SK-N-SH (cell line): ENCODE data around the gene AOC1. TPM values are rescaled to one million over a fixed set of nuclear protein-coding genes. Genes with fewer than 3 reads are reported as not detected.

Source experiments
- CTCF ChIA-PET: fragments of 300-600, 350-600 bp; formaldehyde crosslinking; extraction: SDS; loops from one replicate; lab custom pipeline; 2021; lab: Yijun Ruan, JAX
- POLR2A ChIA-PET: fragments of 350-600 bp; sonication (Branson Sonifier 250); formaldehyde crosslinking; extraction: SDS; loops from one replicate; lab custom pipeline; 2020; ENCODE audit warnings: antibody characterized with exemption, inconsistent platforms; lab: Yijun Ruan, JAX
- DNase-seq: peaks from one replicate; pipeline ENCODE4 v3.0.0; 2012
- H2AFZ ChIP-seq: fragments of 200-600 bp; sonication (generic); 2 replicates; pipeline ENCODE4 v1.8.1; 2016; ENCODE audit warnings: antibody characterized with exemption, mild to moderate bottlenecking, low read depth
- H3F3A ChIP-seq: fragments of 200-600 bp; sonication (generic); replicated peaks from 2 replicates; pipeline ENCODE3; 2016; ENCODE audit warnings: antibody characterized with exemption, mild to moderate bottlenecking; ENCODE audit not compliant: insufficient read depth
- H3K27ac ChIP-seq, 2 experiments: fragments of 200-500 bp in 1 of 2; fragments of 200-600 bp in 1 of 2; sonication (Bioruptor generic) in 1 of 2; sonication (generic), shearing (Covaris generic) in 1 of 2; 2 replicates each; pipeline versions ENCODE4 v1.5.1 to v1.6.1; 2014 to 2016; ENCODE audit warnings: low read depth in 2 of 2, inconsistent platforms in 1 of 2, low read length in 1 of 2, mild to moderate bottlenecking in 1 of 2, mixed read lengths in 1 of 2
- H3K27me3 ChIP-seq: fragments of 200-600 bp; sonication (generic), shearing (Covaris generic); 2 replicates; pipeline ENCODE4 v1.6.1; 2016; ENCODE audit warnings: mixed run types; ENCODE audit not compliant: insufficient read depth
- H3K36me3 ChIP-seq, 2 experiments: fragments of 200-500 bp in 1 of 2; fragments of 200-600 bp in 1 of 2; sonication (Bioruptor generic) in 1 of 2; sonication (generic) in 1 of 2; replicated peaks in 1 of 2; 2 replicates each; pipeline versions ENCODE3 to v1.5.1; 2014 to 2016; ENCODE audit warnings: low read length in 1 of 2, mild to moderate bottlenecking in 1 of 2; ENCODE audit not compliant: insufficient read depth in 2 of 2, control insufficient read depth in 1 of 2
- H3K4me1 ChIP-seq, 2 experiments: fragments of 200-500 bp in 1 of 2; fragments of 200-600 bp in 1 of 2; sonication (Bioruptor generic) in 1 of 2; sonication (generic), shearing (Covaris generic) in 1 of 2; 2 replicates each; pipeline versions ENCODE4 v1.5.1 to v1.6.1; 2014 to 2016; ENCODE audit warnings: low read depth in 1 of 2, low read length in 1 of 2, mixed run types in 1 of 2; ENCODE audit not compliant: insufficient read depth in 2 of 2, control insufficient read depth in 1 of 2
- H3K4me2 ChIP-seq: fragments of 200-600 bp; sonication (generic), shearing (Covaris generic); 2 replicates; pipeline ENCODE4 v1.6.1; 2017; ENCODE audit warnings: mixed run types
- H3K4me3 ChIP-seq, 2 experiments: fragments of 200-500 bp in 1 of 2; fragments of 200-600 bp in 1 of 2; sonication (Bioruptor generic) in 1 of 2; sonication (generic), shearing (Covaris generic) in 1 of 2; 2 replicates each; pipeline versions ENCODE4 v1.5.1 to v1.8.1; 2014 to 2016; ENCODE audit warnings: low read depth in 2 of 2, inconsistent platforms in 1 of 2, low read length in 1 of 2, mild to moderate bottlenecking in 1 of 2, mixed read lengths in 1 of 2, moderate library complexity in 1 of 2
- H3K79me2 ChIP-seq: fragments of 200-600 bp; sonication (generic); 2 replicates; pipeline ENCODE4 v1.8.1; 2017; ENCODE audit warnings: mild to moderate bottlenecking; ENCODE audit not compliant: insufficient read depth
- H3K9ac ChIP-seq: fragments of 200-600 bp; sonication (generic); 2 replicates; pipeline ENCODE4 v1.6.1; 2017; ENCODE audit warnings: mixed run types
- H3K9me2 ChIP-seq: fragments of 200-600 bp; sonication (generic); 2 replicates; pipeline ENCODE4 v1.6.1; 2017; ENCODE audit warnings: mixed run types
- H3K9me3 ChIP-seq: fragments of 200-600 bp; sonication (generic); 2 replicates; pipeline ENCODE4 v1.6.1; 2017; ENCODE audit warnings: mixed run types, mild to moderate bottlenecking, moderate library complexity
- H4K20me1 ChIP-seq: fragments of 200-600 bp; sonication (generic); 2 replicates; pipeline ENCODE4 v1.6.1; 2017; ENCODE audit warnings: mild to moderate bottlenecking, mixed run types; ENCODE audit not compliant: insufficient read depth
- CTCF ChIP-seq: fragments of 200-600 bp; sonication (generic); IDR thresholded peaks from 2 replicates; pipeline ENCODE4 v1.6.1; 2017; ENCODE audit warnings: antibody characterized with exemption, mild to moderate bottlenecking, moderate library complexity
- EZH2phosphoT487 ChIP-seq: fragments of 200-600 bp; sonication (generic); IDR thresholded peaks from 2 replicates; pipeline ENCODE4 v1.6.1; 2017; ENCODE audit warnings: low read depth, mixed run types, mild to moderate bottlenecking, antibody characterized with exemption, moderate library complexity, borderline replicate concordance
- FOXM1 ChIP-seq: IDR thresholded peaks from 2 replicates; pipeline ENCODE4 v1.4.0; 2012; ENCODE audit warnings: low read depth, mild to moderate bottlenecking
- GABPA ChIP-seq: IDR thresholded peaks from 2 replicates; pipeline ENCODE4 v1.4.0; 2012; ENCODE audit warnings: low read depth, mild to moderate bottlenecking
- MAX ChIP-seq: IDR thresholded peaks from 2 replicates; pipeline ENCODE4 v1.4.0; 2012; ENCODE audit warnings: low read depth
- MEF2A ChIP-seq: IDR thresholded peaks from 2 replicates; pipeline ENCODE4 v1.4.0; 2012; ENCODE audit warnings: low read depth, borderline replicate concordance
- MXI1 ChIP-seq: IDR thresholded peaks from 2 replicates; pipeline ENCODE4 v1.6.1; 2012; ENCODE audit warnings: mild to moderate bottlenecking, low read depth, low read length, improper control_type of control experiment
- NFIC ChIP-seq: IDR thresholded peaks from 2 replicates; pipeline ENCODE4 v1.4.0; 2012; ENCODE audit warnings: borderline replicate concordance
- POLR2AphosphoS5 ChIP-seq: IDR thresholded peaks from 2 replicates; pipeline ENCODE4 v1.6.1; 2012; ENCODE audit warnings: low read depth, low read length
- RAD21 ChIP-seq: IDR thresholded peaks from 2 replicates; pipeline ENCODE4 v1.6.1; 2012; ENCODE audit warnings: mild to moderate bottlenecking, low read length
- RXRA ChIP-seq: IDR thresholded peaks from 2 replicates; pipeline ENCODE4 v1.4.0; 2012; ENCODE audit warnings: low read depth, mild to moderate bottlenecking, borderline replicate concordance
- SMC3 ChIP-seq: IDR thresholded peaks from 2 replicates; pipeline ENCODE4 v1.6.1; 2012; ENCODE audit warnings: low read depth, low read length, improper control_type of control experiment
- TAF1 ChIP-seq: IDR thresholded peaks from 2 replicates; pipeline ENCODE4 v1.6.1; 2012; ENCODE audit warnings: low read depth, mild to moderate bottlenecking, low read length, moderate library complexity, borderline replicate concordance
- TCF12 ChIP-seq: IDR thresholded peaks from 2 replicates; pipeline ENCODE4 v1.4.0; 2012
- USF1 ChIP-seq: IDR thresholded peaks from 2 replicates; pipeline ENCODE4 v1.4.0; 2012; ENCODE audit warnings: low read depth, borderline replicate concordance
- YY1 ChIP-seq: IDR thresholded peaks from 2 replicates; pipeline ENCODE4 v1.4.0; 2012; ENCODE audit warnings: low read depth, mild to moderate bottlenecking
- ZBTB33 ChIP-seq: IDR thresholded peaks from 2 replicates; pipeline ENCODE4 v1.4.0; 2012; ENCODE audit warnings: low read depth, borderline replicate concordance
- WGBS: methylation state at CpG from one replicate; pipeline ENCODE4 v1.1.6; 2017; ENCODE audit warnings: low lambda C conversion rate; 5-methylcytosine and 5-hydroxymethylcytosine counted together
- polyA plus RNA-seq, 3 experiments: library from polyadenylated mRNA; depleted of rRNA; stranded (reverse); fragments of >200 nt; gene quantifications; 2 replicates each; pipeline ENCODE4 v1.2.3, GENCODE V29; 2012
- TF ChIP-seq, protein P1 (sequence below): IDR thresholded peaks from 2 replicates; pipeline ENCODE4; 2012

Gene AOC1
- polyA plus RNA-seq, 1 of the 3 experiments (the other 2 are of a cell fraction): not detected

DNA sequence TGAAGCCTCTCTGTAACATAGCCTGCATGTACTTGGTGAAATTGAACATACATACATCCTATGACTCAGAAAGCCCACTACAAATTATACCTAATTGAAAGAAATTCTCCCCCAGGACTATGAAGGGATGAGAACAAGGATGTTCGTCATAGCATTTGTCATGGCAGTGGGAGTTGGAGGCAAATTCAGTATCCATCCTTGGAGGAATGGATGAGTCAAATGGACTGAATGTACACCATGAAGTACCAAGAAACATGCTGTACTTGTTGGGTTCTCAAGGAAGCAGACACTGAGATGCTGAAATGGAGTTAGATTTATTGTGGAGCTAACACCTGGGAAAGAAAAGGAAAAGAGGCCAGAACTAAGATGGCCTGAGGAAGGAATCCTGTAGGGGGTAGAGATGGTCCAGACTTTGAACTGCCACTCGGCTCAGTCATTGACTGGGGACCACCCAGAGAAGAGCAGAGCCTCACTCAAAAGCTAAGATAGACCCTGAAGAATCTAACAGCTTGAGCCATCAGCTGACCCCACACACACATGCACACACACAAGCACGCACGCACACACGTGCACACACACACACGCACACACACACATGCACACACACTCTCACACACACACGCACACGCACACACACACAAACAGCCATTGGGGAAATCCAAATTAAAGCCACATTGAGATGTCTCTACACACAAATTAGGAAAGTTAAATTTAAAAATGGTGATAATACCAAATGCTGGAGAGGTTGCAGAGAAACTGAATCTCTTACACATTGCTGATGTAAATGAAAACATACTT is 22.3 kb downstream of the AOC1 start:
- no peak overlapping the region for H2AFZ ChIP-seq
- H3K27me3 ChIP-seq: no peaks in the 10 kb centered on the region
- peaks cover 7% of the 10 kb centered on the region; the same call in 1 of the 2 replicates for H3K9me3 ChIP-seq
- H3K36me3 ChIP-seq: no peaks in the 10 kb centered on the region
- no peaks in the 10 kb centered on the region for H4K20me1 ChIP-seq
- no peak for TF ChIP-seq SMC3
- TF ChIP-seq EZH2phosphoT487: no peak
- H3F3A ChIP-seq: no peaks in the 10 kb centered on the region
- no peaks in the 10 kb centered on the region for H3K79me2 ChIP-seq
- no peak overlapping the region for H3K27ac ChIP-seq
- ChIA-PET POLR2A (no interaction called here), CTCF (interaction anchor here (0.6 to 9.4 kb wide), 7 partner anchors 19 to 143 kb away, joined by 3 to 136 read pairs (median 16); no protein-coding TSS in a partner anchor)
- WGBS: 63% methylated on average over 8 of the region's 8 CpGs
- no peak overlapping the region for H3K4me2 ChIP-seq
- no peaks in the 10 kb centered on the region for H3K9me2 ChIP-seq
- no peak overlapping the region for H3K9ac ChIP-seq
- no peak overlapping the region for H3K4me3 ChIP-seq
- DNase-seq: no peak
- H3K4me1 ChIP-seq: peaks cover 5% of the 10 kb centered on the region in 2 experiments; a peak in 2 of 4 replicates

- no peaks in the 10 kb centered on the region for H3F3A ChIP-seq
- no peaks in the 10 kb centered on the region for H3K27me3 ChIP-seq
- H3K27ac ChIP-seq: no peak overlapping the region; a peak in 1 of 4 replicates
- peaks cover 11% of the 10 kb centered on the region; the same call in 1 of the 2 replicates for H3K9me3 ChIP-seq
- WGBS: 58% methylated on average over 4 of the region's 4 CpGs
- no peak overlapping the region for H3K4me2 ChIP-seq
- no peaks in the 10 kb centered on the region for H3K9me2 ChIP-seq
- no peak overlapping the region for H3K9ac ChIP-seq
- DNase-seq: no peak
- H3K36me3 ChIP-seq: no peaks in the 10 kb centered on the region
- TF ChIP-seq FOXM1 (no peak), EZH2phosphoT487 (no peak), CTCF (no peak), SMC3 (no peak), MAX (no peak), POLR2AphosphoS5 (no peak), MXI1 (no peak), TCF12 (no peak), RAD21 (no peak), USF1 (no peak), MEF2A (no peak), NFIC (no peak), TAF1 (no peak), ZBTB33 (no peak), YY1 (no peak), RXRA (no peak), GABPA (no peak)
- TF ChIP-seq, protein P1, sequence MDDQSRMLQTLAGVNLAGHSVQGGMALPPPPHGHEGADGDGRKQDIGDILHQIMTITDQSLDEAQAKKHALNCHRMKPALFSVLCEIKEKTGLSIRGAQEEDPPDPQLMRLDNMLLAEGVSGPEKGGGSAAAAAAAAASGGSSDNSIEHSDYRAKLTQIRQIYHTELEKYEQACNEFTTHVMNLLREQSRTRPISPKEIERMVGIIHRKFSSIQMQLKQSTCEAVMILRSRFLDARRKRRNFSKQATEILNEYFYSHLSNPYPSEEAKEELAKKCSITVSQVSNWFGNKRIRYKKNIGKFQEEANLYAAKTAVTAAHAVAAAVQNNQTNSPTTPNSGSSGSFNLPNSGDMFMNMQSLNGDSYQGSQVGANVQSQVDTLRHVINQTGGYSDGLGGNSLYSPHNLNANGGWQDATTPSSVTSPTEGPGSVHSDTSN: no peak
- H3K4me3 ChIP-seq: no peak overlapping the region
- peaks cover 5% of the 10 kb centered on the region in 2 experiments; a peak in 2 of 4 replicates for H3K4me1 ChIP-seq
- no peak overlapping the region for H2AFZ ChIP-seq
- no peaks in the 10 kb centered on the region for H3K79me2 ChIP-seq
- ChIA-PET CTCF (interaction anchor here (0.8 to 9.4 kb wide), 23 partner anchors 8 to 196 kb away, joined by 3 to 136 read pairs (median 6); partner anchors contain the start of gene NOS3), POLR2A (no interaction called here)
- no peaks in the 10 kb centered on the region for H4K20me1 ChIP-seq
Observed at GRCh38 chr7:150875791-150876190, 23.5 kb downstream of the AOC1 start.
